GM23338 (cell line): ENCODE measurements around the gene NOTCH3. TPM values are rescaled to one million over a fixed set of nuclear protein-coding genes. Genes with fewer than 3 reads are reported as not detected.

Source experiments
- ATAC-seq: fragments of 200-7000 bp; cut with Tn5 transposase; 3 replicates; pipeline ENCODE4 v1.9.1; 2020
- DNase-seq: peaks from one replicate; pipeline ENCODE4 v3.0.0-alpha.2; 2015; ENCODE audit warnings: low spot score
- H2AFZ ChIP-seq: fragments of 200-600 bp; sonication (generic); 2 replicates; pipeline ENCODE4 v1.8.0; 2016; ENCODE audit warnings: antibody characterized with exemption, mild to moderate bottlenecking, moderate library complexity
- H3F3A ChIP-seq: fragments of 200-600 bp; sonication (generic); replicated peaks from 2 replicates; pipeline ENCODE4 v1.8.0; 2017; ENCODE audit warnings: antibody characterized with exemption, mixed run types, low read depth
- H3K27ac ChIP-seq: fragments of 200-600 bp; sonication (generic); 2 replicates; pipeline ENCODE4 v1.6.1; 2016; ENCODE audit warnings: low read depth
- H3K27me3 ChIP-seq: fragments of 200-600 bp; sonication (generic); 2 replicates; pipeline ENCODE4 v1.8.0; 2016; ENCODE audit warnings: mild to moderate bottlenecking, mixed run types, moderate library complexity; ENCODE audit not compliant: insufficient read depth
- H3K36me3 ChIP-seq: fragments of 200-600 bp; sonication (generic); 2 replicates; pipeline ENCODE4 v1.8.0; 2016; ENCODE audit warnings: mild to moderate bottlenecking; ENCODE audit not compliant: insufficient read depth
- H3K4me1 ChIP-seq: fragments of 200-600 bp; sonication (generic); 2 replicates; pipeline ENCODE4 v1.8.0; 2016; ENCODE audit warnings: mild to moderate bottlenecking, moderate library complexity; ENCODE audit not compliant: insufficient read depth
- H3K4me2 ChIP-seq: fragments of 200-600 bp; sonication (generic); 2 replicates; pipeline ENCODE4 v1.7.1; 2017; ENCODE audit warnings: mixed run types
- H3K4me3 ChIP-seq: fragments of 200-600 bp; sonication (generic); 2 replicates; pipeline ENCODE4 v1.6.1; 2016; ENCODE audit warnings: mixed run types
- H3K79me2 ChIP-seq: fragments of 200-600 bp; sonication (generic); replicated peaks from 2 replicates; pipeline ENCODE4 v1.8.0; 2017; ENCODE audit warnings: mild to moderate bottlenecking; ENCODE audit not compliant: insufficient read depth
- H3K9me2 ChIP-seq: fragments of 200-600 bp; sonication (generic); 2 replicates; pipeline ENCODE4 v1.8.0; 2017; ENCODE audit not compliant: insufficient read depth
- H4K20me1 ChIP-seq: fragments of 200-600 bp; sonication (generic); replicated peaks from 2 replicates; pipeline ENCODE4 v1.8.0; 2017; ENCODE audit warnings: mild to moderate bottlenecking; ENCODE audit not compliant: insufficient read depth
- H3K27ac Mint-ChIP-seq: 2 replicates; pipeline ENCODE4 v1.8.0; 2020; ENCODE audit warnings: inconsistent platforms, mild to moderate bottlenecking, moderate library complexity, mixed read lengths
- H3K27me3 Mint-ChIP-seq: 3 replicates; pipeline ENCODE4 v1.8.0; 2022; ENCODE audit warnings: low read depth, mild to moderate bottlenecking, moderate library complexity, mixed read lengths, inconsistent platforms; ENCODE audit not compliant: insufficient read depth, poor library complexity
- H3K36me3 Mint-ChIP-seq: 3 replicates; pipeline ENCODE4 v1.8.0; 2021; ENCODE audit warnings: low read depth, mild to moderate bottlenecking, inconsistent platforms, moderate library complexity, mixed read lengths
- H3K4me1 Mint-ChIP-seq: 3 replicates; pipeline ENCODE4 v1.8.0; 2020; ENCODE audit warnings: mild to moderate bottlenecking, inconsistent platforms, mixed read lengths
- H3K4me3 Mint-ChIP-seq: 3 replicates; pipeline ENCODE4 v1.8.0; 2021; ENCODE audit warnings: moderate library complexity, mild to moderate bottlenecking, inconsistent platforms, mixed read lengths
- H3K9me3 Mint-ChIP-seq: 3 replicates; pipeline ENCODE4 v1.8.0; 2020; ENCODE audit warnings: moderate library complexity, mild to moderate bottlenecking, inconsistent platforms, mixed read lengths
- EZH2phosphoT487 ChIP-seq: fragments of 200-600 bp; sonication (generic); IDR thresholded peaks from one replicate; pipeline ENCODE4 v1.8.1; 2018; ENCODE audit warnings: antibody characterized with exemption; ENCODE audit not compliant: unreplicated experiment
- ZNF331 ChIP-seq: fragments of 250-450 bp; sonication (Bioruptor Pico); IDR thresholded peaks from 2 replicates; pipeline ENCODE4 v1.5.0; 2020; ENCODE audit warnings: low read depth, mild to moderate bottlenecking, moderate library complexity
- polyA plus RNA-seq: library from polyadenylated mRNA; unstranded; fragments of >200 nt; fragmentation: Nextera tagmentation; extraction: Ambion mirVana; gene quantifications from 2 replicates; pipeline ENCODE4 v1.2.1, GENCODE V29; 2016
- total RNA-seq: library from RNA; depleted of rRNA; stranded (reverse); fragments of >200 nt; shearing (Covaris generic); gene quantifications from 2 replicates; pipeline ENCODE4 v1.2.3, GENCODE V29; 2014
- TF ChIP-seq, protein P1 (sequence below), 2 experiments: fragments of 200-600 bp in 1 of 2; sonication (generic) in 1 of 2; conservative IDR thresholded peaks; 2 replicates each; pipeline versions ENCODE4 v1.5.1 to v1.6.1; 2016 to 2017; ENCODE audit warnings: antibody characterized with exemption in 2 of 2, low read depth in 2 of 2, mild to moderate bottlenecking in 2 of 2, moderate library complexity in 1 of 2
- TF ChIP-seq, protein P2 (sequence below): IDR thresholded peaks from one replicate; pipeline ENCODE4 v1.6.1; 2018; ENCODE audit warnings: antibody characterized with exemption; ENCODE audit not compliant: unreplicated experiment

Gene NOTCH3
- total and polyA plus RNA-seq, 2 experiments from 2014 or later: 24.3 to 172 TPM

DNA sequence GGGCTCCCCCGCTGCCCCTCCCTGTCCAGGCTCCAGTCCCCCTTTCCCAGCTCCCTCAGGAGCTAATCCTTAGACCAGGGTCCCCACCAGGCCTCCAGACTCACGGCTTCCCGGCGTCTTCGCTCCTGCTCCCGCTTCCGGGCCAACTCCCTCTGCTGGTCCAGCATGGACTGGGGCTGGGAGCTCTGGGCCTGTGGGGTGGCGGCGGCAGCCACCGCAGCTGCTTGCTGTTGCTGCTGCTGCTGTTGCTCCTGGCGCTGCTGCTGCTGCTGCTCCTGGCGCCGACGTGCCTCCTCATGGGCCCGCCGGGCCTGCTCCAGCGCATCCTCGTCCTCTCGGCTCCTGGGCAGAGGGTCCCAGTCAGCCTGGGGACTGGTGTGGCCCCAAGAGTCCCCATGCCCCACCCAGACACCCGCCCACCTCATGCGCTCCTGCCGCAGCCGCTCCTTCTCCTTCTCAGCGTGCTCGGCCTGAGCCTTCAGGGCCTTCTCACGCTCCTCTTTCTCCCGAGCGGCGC is 37.9 kb upstream of the NOTCH3 start:
- H3K36me3 Mint-ChIP-seq: peaks cover 55% of the 10 kb centered on the region
- H3K27ac Mint-ChIP-seq: no peak overlapping the region
- no peak overlapping the region for H3K4me2 ChIP-seq
- peaks cover 9% of the 10 kb centered on the region; the same call in 1 of the 2 replicates for H4K20me1 ChIP-seq
- peaks cover 27% of the 10 kb centered on the region for H3K27me3 Mint-ChIP-seq
- H2AFZ ChIP-seq: no peak overlapping the region
- no peak overlapping the region for H3K27ac ChIP-seq
- no peak for TF ChIP-seq EZH2phosphoT487
- TF ChIP-seq, protein P1, sequence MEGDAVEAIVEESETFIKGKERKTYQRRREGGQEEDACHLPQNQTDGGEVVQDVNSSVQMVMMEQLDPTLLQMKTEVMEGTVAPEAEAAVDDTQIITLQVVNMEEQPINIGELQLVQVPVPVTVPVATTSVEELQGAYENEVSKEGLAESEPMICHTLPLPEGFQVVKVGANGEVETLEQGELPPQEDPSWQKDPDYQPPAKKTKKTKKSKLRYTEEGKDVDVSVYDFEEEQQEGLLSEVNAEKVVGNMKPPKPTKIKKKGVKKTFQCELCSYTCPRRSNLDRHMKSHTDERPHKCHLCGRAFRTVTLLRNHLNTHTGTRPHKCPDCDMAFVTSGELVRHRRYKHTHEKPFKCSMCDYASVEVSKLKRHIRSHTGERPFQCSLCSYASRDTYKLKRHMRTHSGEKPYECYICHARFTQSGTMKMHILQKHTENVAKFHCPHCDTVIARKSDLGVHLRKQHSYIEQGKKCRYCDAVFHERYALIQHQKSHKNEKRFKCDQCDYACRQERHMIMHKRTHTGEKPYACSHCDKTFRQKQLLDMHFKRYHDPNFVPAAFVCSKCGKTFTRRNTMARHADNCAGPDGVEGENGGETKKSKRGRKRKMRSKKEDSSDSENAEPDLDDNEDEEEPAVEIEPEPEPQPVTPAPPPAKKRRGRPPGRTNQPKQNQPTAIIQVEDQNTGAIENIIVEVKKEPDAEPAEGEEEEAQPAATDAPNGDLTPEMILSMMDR (conservative IDR thresholded peaks at IDR 0.05; ENCODE audit: low read depth in 2 of 2): 0 out of 4 replicates have a peak, but pooled peaks of 1 of the 2 experiments have one; percentile 6
- peak; percentile 34 for ATAC-seq
- no peak overlapping the region for H3K4me3 ChIP-seq
- H3K9me2 ChIP-seq: no peaks in the 10 kb centered on the region
- peaks cover 10% of the 10 kb centered on the region for H3K36me3 ChIP-seq
- no peaks in the 10 kb centered on the region for H3K79me2 ChIP-seq
- no peaks in the 10 kb centered on the region for H3K27me3 ChIP-seq
- H3F3A ChIP-seq: peaks cover 23% of the 10 kb centered on the region
- peak; percentile 57 for DNase-seq
- no peak overlapping the region for H3K4me3 Mint-ChIP-seq
- no peaks in the 10 kb centered on the region; the same call in 1 of the 2 replicates for H3K4me1 ChIP-seq
- H3K4me1 Mint-ChIP-seq: peaks cover 5% of the 10 kb centered on the region; the same call in 2 of the 3 replicates
- H3K9me3 Mint-ChIP-seq: 0 out of 3 replicates have a peak, but pooled peaks cover 2% of the 10 kb centered on the region

DNA sequence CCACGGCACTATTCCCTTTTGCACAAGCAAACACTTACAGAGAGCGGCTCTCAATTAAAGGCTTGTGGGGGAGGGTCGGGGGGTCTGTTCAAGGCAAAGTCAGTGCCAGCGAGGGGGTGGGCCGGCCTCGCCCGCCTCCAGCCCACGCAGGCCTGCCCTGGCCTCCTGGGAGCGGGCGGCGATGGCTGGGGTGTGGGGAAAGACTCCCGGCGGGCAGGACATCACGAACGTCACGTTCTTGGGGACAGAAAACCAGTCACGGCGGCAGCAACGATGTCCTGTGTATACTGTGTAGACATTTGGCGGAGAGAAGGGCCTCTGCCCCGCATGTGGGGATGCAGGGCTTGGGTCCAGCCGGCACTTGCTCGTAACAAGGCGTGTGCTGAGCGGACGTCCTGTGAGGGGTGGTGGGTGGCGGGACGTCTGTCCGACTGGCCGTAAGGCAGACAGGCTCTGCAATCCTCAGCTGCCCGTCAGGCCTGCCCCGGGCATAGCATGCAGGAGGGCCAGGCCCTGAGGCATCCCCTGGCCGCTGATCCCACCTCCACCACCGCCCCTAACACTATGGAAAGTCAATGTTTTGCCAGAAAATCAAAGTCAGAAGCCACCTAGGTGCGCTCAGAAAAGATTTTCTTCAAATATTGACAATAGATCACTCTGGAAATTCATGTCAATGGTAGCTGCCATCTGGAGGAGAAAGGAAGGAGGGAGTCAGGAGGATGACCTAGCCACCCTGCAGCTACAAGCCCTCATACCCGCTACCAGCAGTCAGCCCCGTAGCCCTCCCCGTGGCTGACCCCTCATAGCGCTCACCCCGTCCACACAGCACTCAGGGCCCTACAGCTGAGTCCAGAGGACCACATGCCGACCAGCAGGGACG is 37.2 kb upstream of the NOTCH3 start:
- no peaks in the 10 kb centered on the region for H3K9me3 Mint-ChIP-seq
- Histone ChIP-seq H4K20me1 (peaks cover 9% of the 10 kb centered on the region; the same call in 1 of the 2 replicates), H3F3A (peaks cover 23% of the 10 kb centered on the region), H3K4me2 (no peak overlapping the region), H3K9me2 (no peaks in the 10 kb centered on the region), H3K27ac (no peak overlapping the region), H3K79me2 (no peaks in the 10 kb centered on the region), H3K4me3 (no peak overlapping the region), H3K4me1 (no peaks in the 10 kb centered on the region; the same call in 1 of the 2 replicates), H2AFZ (no peak overlapping the region), H3K36me3 (peaks cover 10% of the 10 kb centered on the region; the same call in 1 of the 2 replicates), H3K27me3 (no peaks in the 10 kb centered on the region)
- peaks cover 23% of the 10 kb centered on the region for H3K27me3 Mint-ChIP-seq
- DNase-seq (no peak), ATAC-seq (no peak)
- H3K4me1 Mint-ChIP-seq: peaks cover 3% of the 10 kb centered on the region; the same call in 1 of the 3 replicates
- peaks cover 50% of the 10 kb centered on the region for H3K36me3 Mint-ChIP-seq
- H3K27ac Mint-ChIP-seq: no peak overlapping the region
- no peak overlapping the region for H3K4me3 Mint-ChIP-seq
- TF ChIP-seq, protein P2, sequence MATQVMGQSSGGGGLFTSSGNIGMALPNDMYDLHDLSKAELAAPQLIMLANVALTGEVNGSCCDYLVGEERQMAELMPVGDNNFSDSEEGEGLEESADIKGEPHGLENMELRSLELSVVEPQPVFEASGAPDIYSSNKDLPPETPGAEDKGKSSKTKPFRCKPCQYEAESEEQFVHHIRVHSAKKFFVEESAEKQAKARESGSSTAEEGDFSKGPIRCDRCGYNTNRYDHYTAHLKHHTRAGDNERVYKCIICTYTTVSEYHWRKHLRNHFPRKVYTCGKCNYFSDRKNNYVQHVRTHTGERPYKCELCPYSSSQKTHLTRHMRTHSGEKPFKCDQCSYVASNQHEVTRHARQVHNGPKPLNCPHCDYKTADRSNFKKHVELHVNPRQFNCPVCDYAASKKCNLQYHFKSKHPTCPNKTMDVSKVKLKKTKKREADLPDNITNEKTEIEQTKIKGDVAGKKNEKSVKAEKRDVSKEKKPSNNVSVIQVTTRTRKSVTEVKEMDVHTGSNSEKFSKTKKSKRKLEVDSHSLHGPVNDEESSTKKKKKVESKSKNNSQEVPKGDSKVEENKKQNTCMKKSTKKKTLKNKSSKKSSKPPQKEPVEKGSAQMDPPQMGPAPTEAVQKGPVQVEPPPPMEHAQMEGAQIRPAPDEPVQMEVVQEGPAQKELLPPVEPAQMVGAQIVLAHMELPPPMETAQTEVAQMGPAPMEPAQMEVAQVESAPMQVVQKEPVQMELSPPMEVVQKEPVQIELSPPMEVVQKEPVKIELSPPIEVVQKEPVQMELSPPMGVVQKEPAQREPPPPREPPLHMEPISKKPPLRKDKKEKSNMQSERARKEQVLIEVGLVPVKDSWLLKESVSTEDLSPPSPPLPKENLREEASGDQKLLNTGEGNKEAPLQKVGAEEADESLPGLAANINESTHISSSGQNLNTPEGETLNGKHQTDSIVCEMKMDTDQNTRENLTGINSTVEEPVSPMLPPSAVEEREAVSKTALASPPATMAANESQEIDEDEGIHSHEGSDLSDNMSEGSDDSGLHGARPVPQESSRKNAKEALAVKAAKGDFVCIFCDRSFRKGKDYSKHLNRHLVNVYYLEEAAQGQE: no peak
- no peak for TF ChIP-seq ZNF331 (CRISPR knock-in tag)
